HepG2 (cell line): ENCODE results near the gene ZNF488. TPM values are rescaled to one million over a fixed set of nuclear protein-coding genes. Genes with fewer than 3 reads are reported as not detected.
A peak's percentile ranks its signal among the peaks of the same experiment; 100 is the strongest.

Experiments
- JUNB ChIP-seq: sonication (generic); formaldehyde crosslinking; IDR thresholded peaks from 2 replicates; pipeline ENCODE4 v1.8.0; 2022; ENCODE audit warnings: missing genetic modification reagents, mild to moderate bottlenecking, borderline replicate concordance
- PPARG ChIP-seq: conservative IDR thresholded peaks from 2 replicates; pipeline ENCODE4 v1.6.1; 2016; ENCODE audit warnings: missing biosample characterization, missing genetic modification reagents
- ZNF724P ChIP-seq: sonication (generic); formaldehyde crosslinking; IDR thresholded peaks from 2 replicates; pipeline ENCODE4 v1.8.0; 2022; ENCODE audit warnings: missing genetic modification reagents, borderline replicate concordance
- polyA plus RNA-seq, 8 experiments: library from polyadenylated mRNA; depleted of rRNA in 3 of 8; stranded (reverse) in 7 of 8; unstranded in 1 of 8; fragments of >200 nt; fragmentation: Illumina TruSeq in 4 of 8; extraction: Trizol in 4 of 8; gene quantifications; 2 replicates each; pipeline versions ENCODE4 v1.2.1 to v1.2.3, GENCODE V29; 2011 to 2016; ENCODE audit warnings: low read depth in 4 of 8, missing spikeins in 1 of 8, mixed read lengths in 1 of 8; ENCODE audit not compliant: insufficient read depth in 1 of 8
- total RNA-seq, 5 experiments: library from RNA; depleted of rRNA; stranded (reverse); fragments of >200 nt; fragmentation: Illumina TruSeq; extraction: Trizol; gene quantifications; 2 replicates each; pipeline ENCODE4 v1.2.3, GENCODE V29; 2016; ENCODE audit warnings: low read depth in 1 of 5
- TF ChIP-seq, protein P1 (sequence below): IDR thresholded peaks from 2 replicates; pipeline ENCODE4 v1.4.0; 2020; ENCODE audit warnings: mild to moderate bottlenecking, missing genetic modification reagents
- TF ChIP-seq, protein P2 (sequence below): sonication (generic); formaldehyde crosslinking; IDR thresholded peaks from 2 replicates; pipeline ENCODE4 v1.4.0; 2020; ENCODE audit warnings: low read depth, missing genetic modification reagents

ZNF488 gene
- total and polyA plus RNA-seq, 2 of the 13 experiments (the other 11 are each of a cell fraction or from before 2014, with no cell fraction given), result 0.13 to 0.15 TPM

DNA sequence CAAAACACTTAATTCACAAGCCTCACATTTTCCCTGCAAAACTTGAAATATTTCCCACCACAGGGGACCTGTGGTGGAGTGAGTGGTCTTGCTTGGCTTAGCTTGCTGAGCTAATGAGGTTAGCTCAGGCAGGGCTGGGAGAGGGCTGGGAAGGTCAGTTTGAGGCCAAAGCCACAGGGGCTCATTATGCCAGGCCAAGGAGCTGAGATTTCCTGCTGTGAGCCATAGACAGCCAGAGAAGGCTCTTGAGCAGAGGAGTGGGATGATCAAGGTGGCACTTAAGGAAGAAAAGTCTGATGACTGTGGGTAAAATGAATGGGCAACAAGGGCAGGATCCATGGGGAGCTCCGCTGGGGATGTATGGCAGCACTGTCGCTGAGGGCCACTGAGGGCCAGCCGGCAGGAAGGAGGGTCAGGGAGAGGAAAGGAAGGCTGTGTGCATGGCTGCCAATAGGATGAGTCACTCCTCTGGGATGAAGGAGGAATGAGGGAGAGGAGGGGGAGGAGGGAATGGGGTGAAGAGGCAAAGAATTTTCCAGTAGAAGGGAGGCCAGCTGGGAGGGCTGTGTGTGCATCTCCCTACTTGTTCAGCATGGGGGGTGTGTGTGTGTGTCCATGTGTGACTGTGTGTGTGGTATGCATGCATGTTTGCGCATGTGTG, 18.7 kb upstream of the ZNF488 start (continued):
- TF ChIP-seq, protein P1, sequence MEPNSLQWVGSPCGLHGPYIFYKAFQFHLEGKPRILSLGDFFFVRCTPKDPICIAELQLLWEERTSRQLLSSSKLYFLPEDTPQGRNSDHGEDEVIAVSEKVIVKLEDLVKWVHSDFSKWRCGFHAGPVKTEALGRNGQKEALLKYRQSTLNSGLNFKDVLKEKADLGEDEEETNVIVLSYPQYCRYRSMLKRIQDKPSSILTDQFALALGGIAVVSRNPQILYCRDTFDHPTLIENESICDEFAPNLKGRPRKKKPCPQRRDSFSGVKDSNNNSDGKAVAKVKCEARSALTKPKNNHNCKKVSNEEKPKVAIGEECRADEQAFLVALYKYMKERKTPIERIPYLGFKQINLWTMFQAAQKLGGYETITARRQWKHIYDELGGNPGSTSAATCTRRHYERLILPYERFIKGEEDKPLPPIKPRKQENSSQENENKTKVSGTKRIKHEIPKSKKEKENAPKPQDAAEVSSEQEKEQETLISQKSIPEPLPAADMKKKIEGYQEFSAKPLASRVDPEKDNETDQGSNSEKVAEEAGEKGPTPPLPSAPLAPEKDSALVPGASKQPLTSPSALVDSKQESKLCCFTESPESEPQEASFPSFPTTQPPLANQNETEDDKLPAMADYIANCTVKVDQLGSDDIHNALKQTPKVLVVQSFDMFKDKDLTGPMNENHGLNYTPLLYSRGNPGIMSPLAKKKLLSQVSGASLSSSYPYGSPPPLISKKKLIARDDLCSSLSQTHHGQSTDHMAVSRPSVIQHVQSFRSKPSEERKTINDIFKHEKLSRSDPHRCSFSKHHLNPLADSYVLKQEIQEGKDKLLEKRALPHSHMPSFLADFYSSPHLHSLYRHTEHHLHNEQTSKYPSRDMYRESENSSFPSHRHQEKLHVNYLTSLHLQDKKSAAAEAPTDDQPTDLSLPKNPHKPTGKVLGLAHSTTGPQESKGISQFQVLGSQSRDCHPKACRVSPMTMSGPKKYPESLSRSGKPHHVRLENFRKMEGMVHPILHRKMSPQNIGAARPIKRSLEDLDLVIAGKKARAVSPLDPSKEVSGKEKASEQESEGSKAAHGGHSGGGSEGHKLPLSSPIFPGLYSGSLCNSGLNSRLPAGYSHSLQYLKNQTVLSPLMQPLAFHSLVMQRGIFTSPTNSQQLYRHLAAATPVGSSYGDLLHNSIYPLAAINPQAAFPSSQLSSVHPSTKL (CRISPR knock-in tag), result peak; percentile 45
- TF ChIP-seq PPARG, result peak; percentile 81
- TF ChIP-seq, protein P2, sequence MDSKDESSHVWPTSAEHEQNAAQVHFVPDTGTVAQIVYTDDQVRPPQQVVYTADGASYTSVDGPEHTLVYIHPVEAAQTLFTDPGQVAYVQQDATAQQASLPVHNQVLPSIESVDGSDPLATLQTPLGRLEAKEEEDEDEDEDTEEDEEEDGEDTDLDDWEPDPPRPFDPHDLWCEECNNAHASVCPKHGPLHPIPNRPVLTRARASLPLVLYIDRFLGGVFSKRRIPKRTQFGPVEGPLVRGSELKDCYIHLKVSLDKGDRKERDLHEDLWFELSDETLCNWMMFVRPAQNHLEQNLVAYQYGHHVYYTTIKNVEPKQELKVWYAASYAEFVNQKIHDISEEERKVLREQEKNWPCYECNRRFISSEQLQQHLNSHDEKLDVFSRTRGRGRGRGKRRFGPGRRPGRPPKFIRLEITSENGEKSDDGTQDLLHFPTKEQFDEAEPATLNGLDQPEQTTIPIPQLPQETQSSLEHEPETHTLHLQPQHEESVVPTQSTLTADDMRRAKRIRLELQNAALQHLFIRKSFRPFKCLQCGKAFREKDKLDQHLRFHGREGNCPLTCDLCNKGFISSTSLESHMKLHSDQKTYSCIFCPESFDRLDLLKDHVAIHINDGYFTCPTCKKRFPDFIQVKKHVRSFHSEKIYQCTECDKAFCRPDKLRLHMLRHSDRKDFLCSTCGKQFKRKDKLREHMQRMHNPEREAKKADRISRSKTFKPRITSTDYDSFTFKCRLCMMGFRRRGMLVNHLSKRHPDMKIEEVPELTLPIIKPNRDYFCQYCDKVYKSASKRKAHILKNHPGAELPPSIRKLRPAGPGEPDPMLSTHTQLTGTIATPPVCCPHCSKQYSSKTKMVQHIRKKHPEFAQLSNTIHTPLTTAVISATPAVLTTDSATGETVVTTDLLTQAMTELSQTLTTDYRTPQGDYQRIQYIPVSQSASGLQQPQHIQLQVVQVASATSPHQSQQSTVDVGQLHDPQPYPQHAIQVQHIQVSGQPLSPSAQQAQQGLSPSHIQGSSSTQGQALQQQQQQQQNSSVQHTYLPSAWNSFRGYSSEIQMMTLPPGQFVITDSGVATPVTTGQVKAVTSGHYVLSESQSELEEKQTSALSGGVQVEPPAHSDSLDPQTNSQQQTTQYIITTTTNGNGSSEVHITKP, result 0 out of 2 replicates have a peak, but pooled peaks have one; percentile 13
- peak; percentile 92 for TF ChIP-seq JUNB (CRISPR knock-in tag)
- TF ChIP-seq ZNF724P (CRISPR knock-in tag), result 0 out of 2 replicates have a peak, but pooled peaks have one; percentile 20
